Activated CD4-positive, CD25-positive, alpha-beta regulatory T cell (primary cell): Measurements from ENCODE around the gene BUB3.

ENCODE experiments used
- DNase-seq, 4 experiments: peaks; one replicate each; lab custom pipeline; 2025; lab: John Stamatoyannopoulos, UW

BUB3 gene

DNA sequence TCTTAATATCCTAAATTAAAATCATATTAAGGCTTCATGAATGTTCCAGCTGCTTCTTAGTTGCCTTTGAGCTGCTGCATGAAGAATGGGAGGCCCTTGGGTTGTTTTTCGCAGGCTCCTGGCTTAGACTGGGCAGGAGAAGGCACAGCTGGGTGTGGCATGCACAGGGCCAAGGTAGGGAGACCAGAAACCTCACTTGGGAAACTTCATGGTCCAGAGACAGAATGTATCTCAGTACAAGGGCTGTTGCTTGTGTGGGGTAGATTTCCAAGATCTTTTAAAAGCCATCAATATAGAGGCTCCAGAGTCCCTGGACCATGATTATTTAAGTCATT is 49.9 kb downstream of the BUB3 start:
- DNase-seq: no peak

GRCh38 chr10:123205041-123205440 is 50.8 kb downstream of the BUB3 start:
- DNase-seq: no peak

GRCh38 chr10:123212063-123212462 is 57.9 kb downstream of the BUB3 start:
- DNase-seq: no peak

- DNase-seq: no peak
These were observed 58.4 kb downstream of the BUB3 start for GRCh38 chr10:123212640-123213039.

GRCh38 chr10:123213192-123213591 is 59.0 kb downstream of the BUB3 start:
- no peak for DNase-seq
